Gastroesophageal sphincter (tissue), 4 donors: ENCODE measurements around the gene NFIA. TPM values are rescaled to one million over a fixed set of nuclear protein-coding genes. Genes with fewer than 3 reads are reported as not detected.

Source experiments
- ATAC-seq: fragments of 150-250 bp; one replicate; pipeline ENCODE4 v1.9.1; 2016; ENCODE audit warnings: mild to moderate bottlenecking, moderate library complexity
- H3K27ac ChIP-seq, 4 donors: fragments of 200-600 bp; sonication (generic) in 3 of 4; 1 replicate in 3 of 4; 2 replicates in 1 of 4; pipeline ENCODE4 v1.5.1; 2016 to 2019
- H3K27me3 ChIP-seq: fragments of 200-600 bp; sonication (generic); one replicate; pipeline ENCODE4 v1.5.1; 2019
- H3K36me3 ChIP-seq, 2 donors: fragments of 200-600 bp; sonication (generic); one replicate each; pipeline ENCODE4 v1.5.1; 2019; ENCODE audit warnings: control low read depth in 1 of 2
- H3K4me1 ChIP-seq, 3 donors: fragments of 200-600 bp; sonication (generic); 1 replicate in 2 of 3; 2 replicates in 1 of 3; pipeline ENCODE4 v1.5.1; 2016 to 2019; ENCODE audit warnings: control low read depth in 2 of 3
- H3K4me3 ChIP-seq, 2 donors: fragments of 200-600 bp; sonication (generic); one replicate each; pipeline ENCODE4 v1.5.1; 2019; ENCODE audit warnings: mild to moderate bottlenecking in 1 of 2, moderate library complexity in 1 of 2
- H3K9me3 ChIP-seq, 3 donors: fragments of 200-600 bp; sonication (generic); one replicate each; pipeline ENCODE4 v1.5.1; 2017 to 2019; ENCODE audit warnings: control low read depth in 2 of 3
- EP300 ChIP-seq: sonication (generic); formaldehyde crosslinking; IDR thresholded peaks from one replicate; pipeline ENCODE4 v1.6.1; 2017; ENCODE audit warnings: antibody characterized with exemption, mild to moderate bottlenecking
- POLR2A ChIP-seq, 2 donors: fragments of 450-650 bp; IDR thresholded peaks; one replicate each; pipeline ENCODE4 v1.6.1; 2017; ENCODE audit warnings: antibody characterized with exemption in 2 of 2, mild to moderate bottlenecking in 2 of 2, moderate library complexity in 1 of 2
- POLR2AphosphoS5 ChIP-seq: sonication (generic); formaldehyde crosslinking; IDR thresholded peaks from one replicate; pipeline ENCODE4 v1.6.1; 2017; ENCODE audit warnings: antibody characterized with exemption
- WGBS, 2 donors: methylation state at CpG; one replicate each; pipeline ENCODE4 v1.1.5; 2018; ENCODE audit warnings: low coverage in 1 of 2; 5-methylcytosine and 5-hydroxymethylcytosine counted together
- total RNA-seq, 4 donors: library from RNA; depleted of rRNA; stranded (reverse); fragments of >200 nt; gene quantifications; one replicate each; pipeline ENCODE4 v1.1.0, GENCODE V29; 2016
- TF ChIP-seq, protein P1 (sequence below), 4 experiments: fragments of 200-600 bp in 2 of 4; fragments of 450-650 bp in 2 of 4; sonication (generic) in 1 of 4; IDR thresholded peaks; one replicate each; pipeline ENCODE4 v1.5.1; 2017 to 2019; ENCODE audit warnings: antibody characterized with exemption in 4 of 4, mild to moderate bottlenecking in 2 of 4, moderate library complexity in 2 of 4

NFIA gene
- total RNA-seq, 4 donors from 2014 or later: 123 to 205 (median 149) TPM

- H3K27ac ChIP-seq: no peak overlapping the region
- no peaks in the 10 kb centered on the region for H3K27me3 ChIP-seq
- TF ChIP-seq POLR2AphosphoS5: no peak
- no peak for TF ChIP-seq POLR2A (IDR thresholded peaks at IDR 0.05)
- no peak for TF ChIP-seq EP300
- TF ChIP-seq, protein P1, sequence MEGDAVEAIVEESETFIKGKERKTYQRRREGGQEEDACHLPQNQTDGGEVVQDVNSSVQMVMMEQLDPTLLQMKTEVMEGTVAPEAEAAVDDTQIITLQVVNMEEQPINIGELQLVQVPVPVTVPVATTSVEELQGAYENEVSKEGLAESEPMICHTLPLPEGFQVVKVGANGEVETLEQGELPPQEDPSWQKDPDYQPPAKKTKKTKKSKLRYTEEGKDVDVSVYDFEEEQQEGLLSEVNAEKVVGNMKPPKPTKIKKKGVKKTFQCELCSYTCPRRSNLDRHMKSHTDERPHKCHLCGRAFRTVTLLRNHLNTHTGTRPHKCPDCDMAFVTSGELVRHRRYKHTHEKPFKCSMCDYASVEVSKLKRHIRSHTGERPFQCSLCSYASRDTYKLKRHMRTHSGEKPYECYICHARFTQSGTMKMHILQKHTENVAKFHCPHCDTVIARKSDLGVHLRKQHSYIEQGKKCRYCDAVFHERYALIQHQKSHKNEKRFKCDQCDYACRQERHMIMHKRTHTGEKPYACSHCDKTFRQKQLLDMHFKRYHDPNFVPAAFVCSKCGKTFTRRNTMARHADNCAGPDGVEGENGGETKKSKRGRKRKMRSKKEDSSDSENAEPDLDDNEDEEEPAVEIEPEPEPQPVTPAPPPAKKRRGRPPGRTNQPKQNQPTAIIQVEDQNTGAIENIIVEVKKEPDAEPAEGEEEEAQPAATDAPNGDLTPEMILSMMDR (IDR thresholded peaks at IDR 0.05): no peak
- no peak overlapping the region for H3K4me3 ChIP-seq
- WGBS, 2 donors: 78 to 81% methylated on average over 4 of the region's 4 CpGs
- H3K36me3 ChIP-seq: no peaks in the 10 kb centered on the region
- H3K9me3 ChIP-seq: peaks cover 0 to under 1% (median 0%) of the 10 kb centered on the region in 3 donors
- no peaks in the 10 kb centered on the region for H3K4me1 ChIP-seq
- ATAC-seq: no peak
Measured at GRCh38 chr1:61504852-61505390, 422.6 kb downstream of the NFIA start.

DNA sequence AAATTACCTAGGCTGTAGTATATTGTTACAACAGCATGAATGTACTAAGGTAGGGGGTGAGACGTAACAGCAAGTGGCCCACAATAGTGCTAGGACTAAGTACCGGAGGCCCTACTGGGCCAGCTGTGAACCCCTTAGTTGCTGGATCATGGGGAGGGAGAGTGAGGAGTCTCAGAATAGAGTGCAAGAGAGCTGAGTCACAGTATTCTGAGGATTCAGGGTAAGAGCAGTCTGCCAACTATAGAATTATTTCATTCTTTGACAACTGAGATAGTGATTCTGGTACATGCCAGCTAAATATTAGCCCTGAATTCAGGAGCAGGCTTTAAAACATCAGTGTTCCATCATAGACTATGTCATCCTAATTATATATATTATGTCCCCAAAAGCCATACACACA, 423.9 kb downstream of the NFIA start:
- Histone ChIP-seq H3K27me3 (no peaks in the 10 kb centered on the region), H3K27ac (no peak overlapping the region), H3K36me3 (no peaks in the 10 kb centered on the region), H3K4me1 (no peaks in the 10 kb centered on the region), H3K9me3 (peaks cover 0 to 7% (median 0%) of the 10 kb centered on the region in 3 donors), H3K4me3 (no peak overlapping the region)
- no peak for TF ChIP-seq POLR2A (IDR thresholded peaks at IDR 0.05)
- no peak for ATAC-seq
- 81 to 100% methylated on average over 1 to 2 of the region's 2 CpGs for WGBS, 2 donors

DNA sequence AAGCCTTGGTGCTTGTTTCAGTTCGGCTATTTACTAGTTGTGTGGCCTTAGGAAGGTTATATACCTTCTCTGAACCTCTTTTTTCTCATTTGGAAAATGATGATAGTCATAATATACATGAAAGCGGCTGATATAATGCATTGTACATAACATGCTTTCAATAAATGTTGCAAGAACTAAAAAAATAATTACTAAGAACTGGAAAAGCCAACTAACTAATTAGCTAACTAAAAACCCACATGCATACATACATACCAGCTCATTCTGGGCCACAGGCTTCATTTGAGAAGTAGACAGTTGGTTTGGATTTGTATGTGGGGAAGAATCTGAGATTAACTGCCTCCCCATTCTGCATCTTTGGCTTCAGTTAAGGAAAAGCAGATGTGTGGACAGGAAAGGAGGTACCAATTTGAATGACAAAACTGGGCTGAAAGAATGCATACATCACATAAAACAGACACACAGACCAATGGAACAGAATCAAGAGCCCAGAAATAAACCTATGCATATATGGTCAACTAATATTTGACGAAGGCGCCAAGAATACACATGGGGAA, 424.7 kb downstream of the NFIA start:
- no peak overlapping the region for H3K4me3 ChIP-seq
- no peak for TF ChIP-seq EP300
- no peak for TF ChIP-seq POLR2A (IDR thresholded peaks at IDR 0.05)
- TF ChIP-seq POLR2AphosphoS5: no peak
- TF ChIP-seq, protein P1 (IDR thresholded peaks at IDR 0.05): no peak
- no peak for ATAC-seq
- H3K27ac ChIP-seq: no peak overlapping the region
- H3K4me1 ChIP-seq: no peaks in the 10 kb centered on the region
- WGBS, 2 donors: 83 to 90% methylated on average over 3 to 4 of the region's 4 CpGs
- peaks cover 0 to 7% (median 0%) of the 10 kb centered on the region in 3 donors for H3K9me3 ChIP-seq
- H3K27me3 ChIP-seq: no peaks in the 10 kb centered on the region
- H3K36me3 ChIP-seq: no peaks in the 10 kb centered on the region
